ENCODE data around the gene CLECL1.

CLECL1 gene

GRCh38 chr12:9732921-9733461 is at the start of gene CLECL1:
Gene CLECL1, minus strand, starts transcription at chr12:9733097.
- no peak within 1 kb of the TSS for H3K4me3 ChIP-seq
- H3K36me3 ChIP-seq (replicated peaks), result no peaks in the 10 kb centered on the region
- no peaks in the 10 kb centered on the region for H3K27me3 ChIP-seq (ENCODE audit: low read depth)
- H3K9me3 ChIP-seq, result no peaks in the 10 kb centered on the region
- DNase-seq (ENCODE audit: low spot score in 2 of 2), result no peak
- H3K4me1 ChIP-seq, result no peaks in the 10 kb centered on the region
- in situ Hi-C loops (cut with MboI; ENCODE audit: low sequenced_read_pairs), result loop anchor here (25.0 kb wide), 1 partner anchor 829 kb away; no protein-coding TSS in a partner anchor

GRCh38 chr12:9781360-9781759 is 48.5 kb upstream of the CLECL1 start:
- Histone ChIP-seq H3K27me3 (ENCODE audit: low read depth) (no peaks in the 10 kb centered on the region), H3K4me3 (no peak overlapping the region), H3K36me3 (replicated peaks) (no peaks in the 10 kb centered on the region; the same call in 1 of the 2 replicates), H3K4me1 (peaks cover 35% of the 10 kb centered on the region), H3K9me3 (no peaks in the 10 kb centered on the region)
- in situ Hi-C loops (cut with MboI; ENCODE audit: low sequenced_read_pairs), result no loop called here
- DNase-seq (ENCODE audit: low spot score in 2 of 2), result no peak

GRCh38 chr12:9779209-9779608 is 46.3 kb upstream of the CLECL1 start:
- Histone ChIP-seq H3K36me3 (replicated peaks) (no peaks in the 10 kb centered on the region; the same call in 1 of the 2 replicates), H3K9me3 (no peaks in the 10 kb centered on the region), H3K4me3 (no peak overlapping the region), H3K4me1 (peaks cover 14% of the 10 kb centered on the region), H3K27me3 (ENCODE audit: low read depth) (no peaks in the 10 kb centered on the region)
- DNase-seq (ENCODE audit: low spot score in 2 of 2), result no peak
- in situ Hi-C loops (cut with MboI; ENCODE audit: low sequenced_read_pairs), result no loop called here

GRCh38 chr12:9776781-9777180 is 43.9 kb upstream of the CLECL1 start:
- in situ Hi-C loops (cut with MboI; ENCODE audit: low sequenced_read_pairs), result no loop called here
- Histone ChIP-seq H3K36me3 (replicated peaks) (no peaks in the 10 kb centered on the region), H3K27me3 (ENCODE audit: low read depth) (no peaks in the 10 kb centered on the region)

GRCh38 chr12:9773216-9773877 is 40.5 kb upstream of the CLECL1 start:
- no peak for DNase-seq (ENCODE audit: low spot score in 2 of 2)
- no peaks in the 10 kb centered on the region for H3K36me3 ChIP-seq (replicated peaks)
- in situ Hi-C loops (cut with MboI; ENCODE audit: low sequenced_read_pairs), result no loop called here
- H3K9me3 ChIP-seq, result no peaks in the 10 kb centered on the region
- H3K4me3 ChIP-seq, result no peak overlapping the region
- peaks cover 4% of the 10 kb centered on the region for H3K4me1 ChIP-seq
- H3K27me3 ChIP-seq (ENCODE audit: low read depth), result no peaks in the 10 kb centered on the region

More at GRCh38 chr12:9776781-9777180, 43.9 kb upstream of the CLECL1 start:
- H3K4me1 ChIP-seq, result peaks cover 2% of the 10 kb centered on the region
- H3K9me3 ChIP-seq, result no peaks in the 10 kb centered on the region
- H3K4me3 ChIP-seq, result no peak overlapping the region
- DNase-seq (ENCODE audit: low spot score in 2 of 2), result no peak

- in situ Hi-C loops (cut with MboI; ENCODE audit: low sequenced_read_pairs), result no loop called here
- no peaks in the 10 kb centered on the region for H3K27me3 ChIP-seq (ENCODE audit: low read depth)
- DNase-seq (ENCODE audit: low spot score in 2 of 2), result no peak
- no peaks in the 10 kb centered on the region for H3K36me3 ChIP-seq (replicated peaks)
- no peaks in the 10 kb centered on the region for H3K9me3 ChIP-seq
- H3K4me3 ChIP-seq, result no peak overlapping the region
- peaks cover 8% of the 10 kb centered on the region for H3K4me1 ChIP-seq
These were observed 30.1 kb upstream of the CLECL1 start for GRCh38 chr12:9763025-9763424.

- in situ Hi-C loops (cut with MboI; ENCODE audit: low sequenced_read_pairs), result no loop called here
- H3K27me3 ChIP-seq (ENCODE audit: low read depth), result no peaks in the 10 kb centered on the region
- H3K4me1 ChIP-seq, result peaks cover 5% of the 10 kb centered on the region
- H3K36me3 ChIP-seq (replicated peaks), result no peaks in the 10 kb centered on the region
- no peaks in the 10 kb centered on the region for H3K9me3 ChIP-seq
- no peak for DNase-seq (ENCODE audit: low spot score in 2 of 2)
- H3K4me3 ChIP-seq, result no peak overlapping the region
These were observed 29.5 kb upstream of the CLECL1 start for GRCh38 chr12:9762369-9762768.

GRCh38 chr12:9761419-9761781 is 28.5 kb upstream of the CLECL1 start:
- in situ Hi-C loops (cut with MboI; ENCODE audit: low sequenced_read_pairs), result no loop called here
- Histone ChIP-seq H3K36me3 (replicated peaks) (no peaks in the 10 kb centered on the region), H3K9me3 (no peaks in the 10 kb centered on the region), H3K27me3 (ENCODE audit: low read depth) (no peaks in the 10 kb centered on the region), H3K4me1 (peaks cover 5% of the 10 kb centered on the region), H3K4me3 (no peak overlapping the region)
- DNase-seq (ENCODE audit: low spot score in 2 of 2), result no peak

DNA sequence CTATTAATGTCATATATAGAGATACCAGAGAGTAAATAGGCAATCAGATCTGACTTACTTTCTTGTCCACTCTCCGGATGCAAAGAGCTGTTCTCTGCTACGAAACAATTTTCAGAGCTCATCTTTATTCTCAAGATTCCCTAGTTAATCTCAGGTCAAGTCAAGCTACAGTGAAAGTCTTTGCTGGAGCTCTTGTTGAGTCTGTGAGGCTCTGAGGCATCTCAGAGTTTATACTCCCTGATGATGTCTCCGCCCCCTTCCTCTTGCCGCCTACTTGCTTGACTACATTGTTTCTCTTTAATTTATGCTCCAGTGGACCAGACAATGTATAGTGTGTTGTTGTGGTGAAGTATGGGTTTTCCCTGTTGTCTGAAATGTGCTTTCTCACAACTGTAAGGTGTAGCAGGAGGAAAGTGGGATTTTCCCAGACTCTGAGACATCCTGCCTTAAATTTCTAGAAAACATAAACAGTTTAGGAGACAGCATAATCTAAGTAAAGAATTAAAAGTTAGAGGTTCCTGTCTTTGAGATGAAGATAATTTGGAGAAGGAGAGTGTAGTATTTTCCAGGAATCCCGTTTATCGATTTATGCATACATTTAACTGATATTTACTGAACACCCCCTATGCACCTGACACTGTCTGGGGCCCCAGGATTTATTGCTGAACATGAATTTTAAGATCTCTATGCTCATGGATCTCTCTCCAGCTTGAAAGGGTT is 28.0 kb upstream of the CLECL1 start, which contains the start of gene CD69:
Gene CD69 (minus strand): TSS at position 203 of the 720 bp plus-strand sequence. CDS start 81 bp downstream, at position 122.
- H3K9me3 ChIP-seq, result no peaks in the 10 kb centered on the region
- in situ Hi-C loops (cut with MboI; ENCODE audit: low sequenced_read_pairs), result no loop called here
- peaks cover 5% of the 10 kb centered on the region for H3K4me1 ChIP-seq
- H3K27me3 ChIP-seq (ENCODE audit: low read depth), result no peaks in the 10 kb centered on the region
- no peak within 1 kb of the TSS for H3K4me3 ChIP-seq
- no peaks in the 10 kb centered on the region for H3K36me3 ChIP-seq (replicated peaks)
- DNase-seq (ENCODE audit: low spot score in 2 of 2), result no peak

- H3K27me3 ChIP-seq (ENCODE audit: low read depth), result no peaks in the 10 kb centered on the region
- no peaks in the 10 kb centered on the region for H3K9me3 ChIP-seq
- H3K4me1 ChIP-seq, result peaks cover 5% of the 10 kb centered on the region
- no peak overlapping the region for H3K4me3 ChIP-seq
- in situ Hi-C loops (cut with MboI; ENCODE audit: low sequenced_read_pairs), result no loop called here
- no peaks in the 10 kb centered on the region for H3K36me3 ChIP-seq (replicated peaks)
- no peak for DNase-seq (ENCODE audit: low spot score in 2 of 2)
These were observed 27.2 kb upstream of the CLECL1 start for GRCh38 chr12:9760120-9760519.

DNA sequence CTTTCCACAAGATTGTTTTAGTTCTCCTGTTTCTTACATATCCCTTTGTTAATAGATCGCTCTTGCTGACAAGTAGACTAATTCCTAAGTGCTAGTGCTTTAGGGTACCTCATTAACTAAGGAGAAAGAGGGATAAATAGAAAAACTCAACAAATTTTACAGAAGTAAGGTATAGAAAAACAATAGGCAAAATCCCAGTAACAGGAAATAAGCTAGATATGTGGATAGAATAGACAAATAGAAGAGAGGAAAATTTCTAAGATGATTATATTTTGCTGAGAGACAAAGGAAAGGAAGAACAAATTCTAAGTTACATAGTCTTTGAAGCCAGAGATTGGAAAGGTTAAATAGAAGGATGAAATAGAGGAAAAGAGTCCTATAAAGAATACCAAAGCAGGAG is 26.8 kb upstream of the CLECL1 start:
- Histone ChIP-seq H3K27me3 (ENCODE audit: low read depth) (no peaks in the 10 kb centered on the region), H3K4me1 (peaks cover 5% of the 10 kb centered on the region), H3K9me3 (no peaks in the 10 kb centered on the region), H3K4me3 (no peak overlapping the region), H3K36me3 (replicated peaks) (no peaks in the 10 kb centered on the region)
- DNase-seq (ENCODE audit: low spot score in 2 of 2), result no peak
- in situ Hi-C loops (cut with MboI; ENCODE audit: low sequenced_read_pairs), result no loop called here

DNA sequence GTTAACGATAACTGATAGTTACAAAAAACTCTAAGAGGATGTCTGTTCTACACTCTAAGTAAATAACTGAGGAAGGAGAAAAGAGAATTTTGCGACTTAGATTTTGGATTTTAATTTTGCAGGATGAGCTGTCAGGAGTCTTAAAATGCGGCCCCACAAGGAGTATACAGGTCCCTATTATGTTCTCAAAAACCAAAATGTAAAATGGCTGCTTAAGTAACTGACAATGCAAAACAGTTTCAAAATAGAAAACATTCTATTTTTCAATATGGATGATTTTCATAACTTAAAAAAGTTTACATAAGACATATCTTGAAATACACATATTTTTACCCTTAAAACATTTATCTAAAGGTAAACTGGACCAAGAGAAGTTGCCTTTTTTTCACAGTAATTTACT is 25.2 kb upstream of the CLECL1 start:
- H3K27me3 ChIP-seq (ENCODE audit: low read depth), result no peaks in the 10 kb centered on the region
- in situ Hi-C loops (cut with MboI; ENCODE audit: low sequenced_read_pairs), result no loop called here
- H3K9me3 ChIP-seq, result no peaks in the 10 kb centered on the region
- H3K36me3 ChIP-seq (replicated peaks), result no peaks in the 10 kb centered on the region
- DNase-seq (ENCODE audit: low spot score in 2 of 2), result no peak
- peaks cover 18% of the 10 kb centered on the region for H3K4me1 ChIP-seq
- H3K4me3 ChIP-seq, result no peak overlapping the region

DNA sequence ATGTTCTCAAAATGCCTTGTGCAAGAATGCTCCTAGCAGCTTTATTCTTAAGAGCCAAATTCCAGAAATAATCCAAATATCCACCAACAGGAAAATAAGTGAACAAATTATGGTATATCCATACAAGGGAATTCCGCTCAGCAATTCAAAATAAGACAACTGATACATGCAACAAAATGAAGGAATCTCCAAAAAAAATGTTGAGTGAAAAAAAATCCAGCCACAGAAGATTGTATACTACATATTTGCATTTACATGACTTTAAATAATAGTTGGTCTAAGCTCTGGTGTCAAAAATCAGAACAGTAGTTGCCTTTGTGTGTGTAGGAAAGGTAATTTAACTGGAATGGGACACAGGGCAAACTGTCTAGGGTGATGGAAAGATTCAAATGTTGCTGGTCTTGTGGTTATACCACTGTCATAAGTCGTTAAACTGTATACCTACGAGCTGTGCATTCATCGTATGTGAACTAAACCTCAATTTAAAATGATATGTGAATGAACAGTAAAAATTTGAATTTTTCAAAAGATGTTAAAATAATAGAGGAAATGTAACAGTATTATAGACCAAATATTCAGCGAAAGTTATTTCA is 24.6 kb upstream of the CLECL1 start:
- H3K4me3 ChIP-seq, result no peak overlapping the region
- H3K4me1 ChIP-seq, result peaks cover 24% of the 10 kb centered on the region
- H3K27me3 ChIP-seq (ENCODE audit: low read depth), result no peaks in the 10 kb centered on the region
- no peaks in the 10 kb centered on the region for H3K9me3 ChIP-seq
- in situ Hi-C loops (cut with MboI; ENCODE audit: low sequenced_read_pairs), result no loop called here
- no peak for DNase-seq (ENCODE audit: low spot score in 2 of 2)
- H3K36me3 ChIP-seq (replicated peaks), result no peaks in the 10 kb centered on the region

GRCh38 chr12:9756706-9757105 is 23.8 kb upstream of the CLECL1 start:
- H3K36me3 ChIP-seq (replicated peaks), result no peaks in the 10 kb centered on the region
- no peak overlapping the region for H3K4me3 ChIP-seq
- peaks cover 26% of the 10 kb centered on the region for H3K4me1 ChIP-seq
- H3K9me3 ChIP-seq, result no peaks in the 10 kb centered on the region
- no peaks in the 10 kb centered on the region for H3K27me3 ChIP-seq (ENCODE audit: low read depth)
- DNase-seq (ENCODE audit: low spot score in 2 of 2), result no peak
- in situ Hi-C loops (cut with MboI; ENCODE audit: low sequenced_read_pairs), result no loop called here

Data from HAP-1 (cell line).